Naive thymus-derived CD4-positive, alpha-beta T cell (primary cell): ENCODE data around the gene PLA2G4A. TPM values are rescaled to one million over a fixed set of nuclear protein-coding genes. Genes with fewer than 3 reads are reported as not detected.

Experiments used
- ATAC-seq: fragments of 150-1000 bp; cut with Tn5 transposase; 2 replicates; pipeline ENCODE4 v1.10.0; 2021; ENCODE audit warnings: mild to moderate bottlenecking, moderate library complexity
- CTCF ChIA-PET: fragments of 350-600 bp; sonication (Branson Sonifier 250); formaldehyde crosslinking; loops from one replicate; lab custom pipeline; 2021; ENCODE audit warnings: antibody characterized with exemption; lab: Charles Lee
- POLR2A ChIA-PET: fragments of 350-600 bp; sonication (Branson Sonifier 250); formaldehyde crosslinking; loops from one replicate; lab custom pipeline; 2021; ENCODE audit warnings: antibody characterized with exemption, inconsistent platforms; lab: Charles Lee
- DNase-seq, 9 donors: peaks; one replicate each; pipeline versions ENCODE4 v3.0.0 to v3.0.0-alpha.2; 2020 to 2022; ENCODE audit warnings: mixed read lengths in 1 of 9
- H3K27ac ChIP-seq: one replicate; pipeline ENCODE4 v1.7.0; 2013; ENCODE audit warnings: mild to moderate bottlenecking, low read depth, low read length, moderate library complexity
- H3K27me3 ChIP-seq, 2 donors: one replicate each; pipeline ENCODE4 v1.7.0; 2013; ENCODE audit warnings: low read length in 2 of 2, mild to moderate bottlenecking in 2 of 2, moderate library complexity in 2 of 2; ENCODE audit not compliant: control insufficient read depth in 2 of 2, insufficient read depth in 2 of 2
- H3K36me3 ChIP-seq, 3 experiments: 1 replicate in 2 of 3; 2 replicates in 1 of 3; pipeline ENCODE4 v1.7.0; 2013; ENCODE audit warnings: low read length in 3 of 3, mild to moderate bottlenecking in 3 of 3, moderate library complexity in 1 of 3; ENCODE audit not compliant: insufficient read depth in 3 of 3, control insufficient read depth in 2 of 3
- H3K4me1 ChIP-seq, 2 donors: one replicate each; pipeline ENCODE4 v1.7.0; 2013; ENCODE audit warnings: low read length in 2 of 2, mild to moderate bottlenecking in 2 of 2, moderate library complexity in 1 of 2; ENCODE audit not compliant: control insufficient read depth in 2 of 2, insufficient read depth in 2 of 2
- H3K4me3 ChIP-seq: 2 replicates; pipeline ENCODE4 v1.7.0; 2013; ENCODE audit warnings: mild to moderate bottlenecking, low read length
- H3K9me3 ChIP-seq, 3 experiments: 1 replicate in 2 of 3; 2 replicates in 1 of 3; pipeline ENCODE4 v1.7.0; 2013; ENCODE audit warnings: low read length in 3 of 3; ENCODE audit not compliant: control insufficient read depth in 2 of 3
- H3K27ac Mint-ChIP-seq, 9 donors: one replicate each; pipeline ENCODE4 v1.8.0; 2020 to 2022; ENCODE audit warnings: mixed read lengths in 9 of 9, mild to moderate bottlenecking in 8 of 9, moderate library complexity in 5 of 9, inconsistent platforms in 2 of 9
- H3K27me3 Mint-ChIP-seq, 5 donors: one replicate each; pipeline ENCODE4 v1.8.0; 2021 to 2022; ENCODE audit warnings: mixed read lengths in 5 of 5, mild to moderate bottlenecking in 1 of 5
- H3K36me3 Mint-ChIP-seq, 5 donors: one replicate each; pipeline ENCODE4 v1.8.0; 2020 to 2022; ENCODE audit warnings: mixed read lengths in 5 of 5, mild to moderate bottlenecking in 3 of 5, inconsistent platforms in 1 of 5
- H3K4me1 Mint-ChIP-seq, 7 donors: one replicate each; pipeline ENCODE4 v1.8.0; 2020 to 2022; ENCODE audit warnings: mixed read lengths in 7 of 7, mild to moderate bottlenecking in 3 of 7, inconsistent platforms in 1 of 7
- H3K4me3 Mint-ChIP-seq, 10 donors: one replicate each; pipeline ENCODE4 v1.8.0; 2020 to 2022; ENCODE audit warnings: mild to moderate bottlenecking in 10 of 10, mixed read lengths in 10 of 10, moderate library complexity in 6 of 10, inconsistent platforms in 2 of 10
- H3K9me3 Mint-ChIP-seq, 11 donors: one replicate each; pipeline ENCODE4 v1.8.0; 2020 to 2022; ENCODE audit warnings: mixed read lengths in 11 of 11, mild to moderate bottlenecking in 4 of 11, inconsistent platforms in 1 of 11, moderate library complexity in 1 of 11
- intact Hi-C, 2 donors: fragments of 100-400 bp; cut with micrococcal nuclease; formaldehyde crosslinking; loops; one replicate each; pipeline ENCODE4 v1.15.1; 2023
- polyA plus RNA-seq, 2 donors: library from polyadenylated mRNA; unstranded; fragments of 300-500 nt; fragmentation: Illumina TruSeq; gene quantifications; one replicate each; pipeline ENCODE4 v1.2.3, GENCODE V29; 2021
- total RNA-seq, 6 experiments: library from RNA in 5 of 6; stranded (reverse) in 5 of 6; gene quantifications; 1 replicate in 5 of 6; 2 replicates in 1 of 6; pipeline ENCODE4 v1.2.3 and lab custom pipeline; 2021 to 2026

PLA2G4A gene
- total and polyA plus RNA-seq, 7 experiments from 2014 or later: 0.13 to 2.8 (median 0.24) TPM; not detected in 4

DNA sequence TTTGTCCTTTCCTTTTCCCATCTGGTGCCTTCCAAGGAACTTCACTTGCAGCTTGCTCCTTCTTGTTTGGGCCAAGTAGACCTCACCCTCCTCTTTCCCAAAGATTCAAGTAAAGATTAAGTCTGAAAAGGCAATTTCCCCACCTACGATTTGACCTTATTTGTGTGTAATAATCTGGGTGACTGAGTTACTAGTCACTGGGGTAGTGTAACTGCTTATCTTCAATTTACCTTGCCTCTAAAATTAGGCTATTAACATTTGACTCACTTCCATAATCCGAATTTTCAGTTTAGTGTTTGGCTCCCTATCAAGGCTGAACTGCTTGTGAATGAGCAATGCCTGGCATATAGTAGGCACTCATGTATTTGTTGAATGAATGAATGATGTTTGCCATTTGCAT, 59.6 kb downstream of the PLA2G4A start:
- no peaks in the 10 kb centered on the region for H3K27me3 ChIP-seq
- intact Hi-C loops: no loop called here
- Mint-ChIP-seq H3K4me1 (no peaks in the 10 kb centered on the region), H3K9me3 (peaks cover 0 to 20% (median 6%) of the 10 kb centered on the region in 11 donors), H3K27ac (no peak overlapping the region), H3K36me3 (no peaks in the 10 kb centered on the region), H3K4me3 (no peak overlapping the region), H3K27me3 (peaks cover 0 to 13% (median 5%) of the 10 kb centered on the region in 5 donors)
- H3K9me3 ChIP-seq: no peaks in the 10 kb centered on the region
- ATAC-seq (no peak), DNase-seq (no peak)
- no peaks in the 10 kb centered on the region for H3K36me3 ChIP-seq
- CTCF ChIA-PET: no interaction called here
- no peak overlapping the region for H3K27ac ChIP-seq
- H3K4me1 ChIP-seq: no peaks in the 10 kb centered on the region
- POLR2A ChIA-PET: no interaction called here
- H3K4me3 ChIP-seq: no peak overlapping the region

GRCh38 chr1:186892936-186893335, 64.2 kb downstream of the PLA2G4A start:
- ChIA-PET CTCF (interaction anchor here (1.0 kb wide), 1 partner anchor 11 kb away, joined by 4 read pairs; no protein-coding TSS in a partner anchor), POLR2A (no interaction called here)
- H3K36me3 ChIP-seq: no peaks in the 10 kb centered on the region

DNA sequence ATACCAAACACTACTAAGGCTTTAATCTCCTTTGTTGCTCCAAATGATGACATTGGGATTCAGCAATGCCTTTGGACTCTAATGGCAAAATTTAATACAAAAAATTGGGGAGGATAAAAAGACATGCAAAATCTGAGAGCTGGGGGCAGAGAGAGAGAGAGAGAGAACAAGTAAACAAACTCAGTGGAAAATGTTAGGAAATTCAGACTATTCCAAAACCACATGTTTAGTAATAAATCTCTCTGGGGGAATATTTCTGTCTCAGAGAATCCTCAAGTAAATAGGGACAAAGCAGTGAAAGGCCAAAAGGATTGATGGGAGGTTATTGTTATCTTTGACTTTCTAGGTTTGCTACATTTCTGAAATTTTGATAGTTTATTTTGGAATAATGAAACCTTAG, 65.7 kb downstream of the PLA2G4A start:
- Histone ChIP-seq H3K4me1 (no peaks in the 10 kb centered on the region), H3K27ac (no peak overlapping the region), H3K9me3 (no peaks in the 10 kb centered on the region), H3K4me3 (no peak overlapping the region), H3K27me3 (no peaks in the 10 kb centered on the region), H3K36me3 (no peaks in the 10 kb centered on the region)
- no peaks in the 10 kb centered on the region for H3K36me3 Mint-ChIP-seq
- ChIA-PET POLR2A (no interaction called here), CTCF (no interaction called here)
- H3K9me3 Mint-ChIP-seq: peaks cover 0 to 14% (median 0%) of the 10 kb centered on the region in 11 donors
- intact Hi-C loops: no loop called here
- H3K27me3 Mint-ChIP-seq: peaks cover 0 to 13% (median 2%) of the 10 kb centered on the region in 5 donors
- H3K4me3 Mint-ChIP-seq: no peak overlapping the region
- DNase-seq: no peak
- ATAC-seq: no peak
- no peak overlapping the region for H3K27ac Mint-ChIP-seq
- H3K4me1 Mint-ChIP-seq: no peaks in the 10 kb centered on the region

More at GRCh38 chr1:186892936-186893335, 64.2 kb downstream of the PLA2G4A start:
- no peak overlapping the region for H3K4me3 ChIP-seq
- no peaks in the 10 kb centered on the region for H3K4me1 ChIP-seq
- Mint-ChIP-seq H3K4me1 (no peaks in the 10 kb centered on the region), H3K27me3 (peaks cover 0 to 13% (median 5%) of the 10 kb centered on the region in 5 donors), H3K27ac (no peak overlapping the region), H3K36me3 (no peaks in the 10 kb centered on the region), H3K9me3 (peaks cover 0 to 8% (median 0%) of the 10 kb centered on the region in 11 donors), H3K4me3 (no peak overlapping the region)
- DNase-seq: no peak
- intact Hi-C loops: no loop called here
- H3K9me3 ChIP-seq: no peaks in the 10 kb centered on the region
- no peak overlapping the region for H3K27ac ChIP-seq
- no peaks in the 10 kb centered on the region for H3K27me3 ChIP-seq
- no peak for ATAC-seq

DNA sequence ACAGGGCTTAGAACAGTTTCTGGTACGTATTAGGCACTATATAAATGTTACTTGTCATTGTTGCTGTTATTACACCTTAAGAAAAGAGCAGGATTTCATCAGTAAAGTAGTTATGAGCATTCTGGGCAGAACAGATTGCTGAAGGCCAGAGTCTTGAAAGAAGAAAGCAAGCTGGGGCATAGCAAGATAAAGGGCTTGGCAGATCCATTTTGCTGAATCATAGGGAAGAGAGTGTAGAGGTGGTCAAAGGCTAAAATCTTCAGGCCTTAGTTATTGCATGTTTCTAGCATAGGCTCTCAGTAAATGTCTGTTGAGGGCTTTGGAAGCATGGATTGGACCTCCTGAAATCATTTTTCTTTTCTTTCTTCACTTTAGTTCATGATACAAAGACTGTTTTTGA, 67.5 kb downstream of the PLA2G4A start:
- Histone ChIP-seq H3K27me3 (no peaks in the 10 kb centered on the region), H3K27ac (no peak overlapping the region), H3K4me3 (no peak overlapping the region), H3K4me1 (no peaks in the 10 kb centered on the region), H3K9me3 (no peaks in the 10 kb centered on the region), H3K36me3 (no peaks in the 10 kb centered on the region)
- Mint-ChIP-seq H3K4me1 (no peaks in the 10 kb centered on the region), H3K9me3 (peaks cover 0 to 14% (median 0%) of the 10 kb centered on the region in 11 donors), H3K36me3 (no peaks in the 10 kb centered on the region), H3K4me3 (no peak overlapping the region), H3K27ac (no peak overlapping the region), H3K27me3 (peaks cover 0 to 7% (median 2%) of the 10 kb centered on the region in 5 donors)
- POLR2A ChIA-PET: no interaction called here
- CTCF ChIA-PET: no interaction called here
- no peak for DNase-seq
- intact Hi-C loops: no loop called here
- ATAC-seq: no peak

DNA sequence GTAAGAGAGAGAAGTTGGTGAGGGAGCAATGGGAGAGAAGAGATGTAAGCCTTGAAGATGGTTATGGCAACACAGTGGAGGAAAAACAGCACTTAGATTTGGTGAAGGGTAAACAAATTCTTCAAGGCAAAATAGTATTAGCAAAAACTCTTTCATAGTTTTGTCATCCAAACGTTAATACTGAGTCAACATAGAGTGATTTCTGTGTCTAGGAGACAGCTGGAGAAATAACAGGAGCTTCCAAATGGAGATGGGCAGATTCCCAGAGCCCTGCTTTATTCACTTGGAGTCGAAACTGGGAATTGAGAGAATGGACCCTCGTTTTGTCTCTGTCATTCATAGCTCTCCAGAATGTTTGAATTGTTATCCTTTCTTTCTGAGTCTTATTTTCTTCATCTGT, 68.3 kb downstream of the PLA2G4A start:
- Mint-ChIP-seq H3K9me3 (peaks cover 0 to 7% (median 0%) of the 10 kb centered on the region in 11 donors), H3K27ac (no peak overlapping the region), H3K36me3 (no peaks in the 10 kb centered on the region), H3K4me3 (no peak overlapping the region), H3K27me3 (peaks cover 0 to 9% (median 0%) of the 10 kb centered on the region in 5 donors), H3K4me1 (no peaks in the 10 kb centered on the region)
- DNase-seq: no peak
- H3K4me1 ChIP-seq: no peaks in the 10 kb centered on the region
- no peak for ATAC-seq
- intact Hi-C loops: no loop called here
- no peaks in the 10 kb centered on the region for H3K9me3 ChIP-seq
- ChIA-PET POLR2A (no interaction called here), CTCF (no interaction called here)
- no peak overlapping the region for H3K4me3 ChIP-seq
- H3K27me3 ChIP-seq: no peaks in the 10 kb centered on the region
- no peaks in the 10 kb centered on the region for H3K36me3 ChIP-seq
- H3K27ac ChIP-seq: no peak overlapping the region

DNA sequence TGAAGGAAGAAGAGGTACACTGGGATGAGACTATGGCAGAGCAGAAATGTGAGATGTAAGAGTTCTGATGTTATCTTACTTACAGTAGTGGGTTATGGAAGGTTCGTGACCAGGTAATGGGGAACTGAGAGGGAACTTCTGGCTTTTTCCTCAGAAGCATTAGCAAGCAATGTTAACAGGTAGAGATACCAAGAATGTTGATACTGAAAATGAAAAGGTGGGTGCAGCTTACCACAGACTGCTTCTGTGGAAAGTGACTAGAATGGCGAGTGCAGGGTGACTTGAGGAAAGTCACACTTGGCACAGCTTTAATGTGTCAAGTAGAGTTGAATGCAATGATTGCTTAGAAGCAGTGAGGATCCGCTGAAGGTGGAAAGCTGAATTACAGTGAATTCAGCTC, 70.8 kb downstream of the PLA2G4A start:
- H3K9me3 ChIP-seq: no peaks in the 10 kb centered on the region
- no peak for ATAC-seq
- peaks cover 0 to 9% (median 0%) of the 10 kb centered on the region in 5 donors for H3K27me3 Mint-ChIP-seq

DNA sequence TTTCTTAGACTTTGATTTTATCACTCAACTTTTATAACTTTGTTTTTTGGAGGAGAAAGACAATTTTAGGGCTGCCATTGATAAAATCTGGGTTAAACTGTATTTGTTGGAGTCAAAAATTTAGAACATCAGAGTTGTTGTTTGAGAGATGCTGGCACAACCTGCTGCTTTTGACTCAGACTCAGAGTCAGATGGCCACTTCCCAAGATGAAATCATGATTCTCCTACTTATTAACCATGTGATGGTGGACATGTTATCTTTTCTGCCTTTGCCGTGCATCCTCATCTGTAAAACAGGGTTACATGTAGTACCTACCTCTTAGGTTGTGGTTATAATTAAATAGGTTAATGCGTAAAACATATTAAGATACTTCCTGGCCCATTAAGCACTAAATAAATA, 71.2 kb downstream of the PLA2G4A start:
- H3K27me3 ChIP-seq: no peaks in the 10 kb centered on the region
- H3K27me3 Mint-ChIP-seq: peaks cover 0 to 9% (median 0%) of the 10 kb centered on the region in 5 donors

More for the DNA sequence above, 70.8 kb downstream of the PLA2G4A start:
- Mint-ChIP-seq H3K4me3 (no peak overlapping the region), H3K27ac (no peak overlapping the region), H3K36me3 (no peaks in the 10 kb centered on the region), H3K9me3 (peaks cover 0 to 6% (median 0%) of the 10 kb centered on the region in 11 donors), H3K4me1 (no peaks in the 10 kb centered on the region)
- H3K4me3 ChIP-seq: no peak overlapping the region
- no peak for DNase-seq
- ChIA-PET POLR2A (no interaction called here), CTCF (no interaction called here)
- no peaks in the 10 kb centered on the region for H3K27me3 ChIP-seq
- no peak overlapping the region for H3K27ac ChIP-seq
- no peaks in the 10 kb centered on the region for H3K4me1 ChIP-seq
- no peaks in the 10 kb centered on the region for H3K36me3 ChIP-seq
- intact Hi-C loops: no loop called here

More for the DNA sequence above, 71.2 kb downstream of the PLA2G4A start:
- no peaks in the 10 kb centered on the region for H3K9me3 ChIP-seq
- H3K36me3 Mint-ChIP-seq: no peaks in the 10 kb centered on the region
- POLR2A ChIA-PET: no interaction called here
- no peak overlapping the region for H3K4me3 Mint-ChIP-seq
- no peaks in the 10 kb centered on the region for H3K4me1 ChIP-seq
- intact Hi-C loops: no loop called here
- no peaks in the 10 kb centered on the region for H3K4me1 Mint-ChIP-seq
- no peak overlapping the region for H3K4me3 ChIP-seq
- H3K27ac ChIP-seq: no peak overlapping the region
- H3K27ac Mint-ChIP-seq: no peak overlapping the region
- no peak for DNase-seq
- CTCF ChIA-PET: no interaction called here
- peaks cover 0 to 6% (median 0%) of the 10 kb centered on the region in 11 donors for H3K9me3 Mint-ChIP-seq
- ATAC-seq: no peak
- no peaks in the 10 kb centered on the region for H3K36me3 ChIP-seq
